HCT116 (cell line): ENCODE results near the gene SCYGR4. TPM values are rescaled to one million over a fixed set of nuclear protein-coding genes. Genes with fewer than 3 reads are reported as not detected.

ENCODE experiments used
- ATAC-seq: fragments of 200-7000 bp; cut with Tn5 transposase; 2 replicates; pipeline ENCODE4 v1.9.1; 2020; ENCODE audit warnings: mild to moderate bottlenecking, moderate library complexity
- BruUV-seq: library from RNA; stranded (reverse); fragments of 400-500 nt; replicated peaks from 2 replicates; lab custom pipeline; 2021; lab: Mats Ljungman, UMichigan
- CTCF ChIA-PET: fragments of 300-600 bp; sonication (Branson Sonifier 250); formaldehyde crosslinking; loops from one replicate; lab custom pipeline; 2021; ENCODE audit warnings: antibody characterized with exemption; lab: Charles Lee
- POLR2A ChIA-PET: fragments of 300-600, 350-600 bp; sonication (Branson Sonifier 250); formaldehyde crosslinking; loops from one replicate; lab custom pipeline; 2021; ENCODE audit warnings: antibody characterized with exemption; lab: Charles Lee
- RAD21 ChIA-PET, 2 experiments: fragments of 300-600 bp; sonication (Branson Sonifier 250); formaldehyde crosslinking; loops; one replicate each; lab custom pipeline; 2023; ENCODE audit warnings: low total read pairs in 2 of 2; ENCODE audit not compliant: uncharacterized antibody in 2 of 2, unreplicated experiment in 2 of 2, low non-redundant PET in 1 of 2; lab: Charles Lee
- DNase-seq: peaks from one replicate; pipeline ENCODE4 v3.0.0-alpha.2; 2010; ENCODE audit warnings: low read depth, low spot score
- H2AFZ ChIP-seq: fragments of 200-600 bp; shearing (Covaris generic), sonication (generic); 2 replicates; pipeline ENCODE4 v1.6.1; 2017; ENCODE audit warnings: low read depth, mixed run types, mixed read lengths, antibody characterized with exemption, low read length; ENCODE audit not compliant: poor library complexity, severe bottlenecking
- H3K27ac ChIP-seq: 2 replicates; pipeline ENCODE4 v1.5.1; 2012; ENCODE audit warnings: low read depth, low read length
- H3K27me3 ChIP-seq: fragments of 200-600 bp; sonication (generic); 2 replicates; pipeline ENCODE4 v1.6.1; 2016; ENCODE audit warnings: mixed run types, low read length, mixed read lengths; ENCODE audit not compliant: insufficient read depth
- H3K36me3 ChIP-seq, 2 experiments: fragments of 200-500 bp in 1 of 2; fragments of 200-600 bp in 1 of 2; sonication (Bioruptor generic) in 1 of 2; sonication (generic) in 1 of 2; 2 replicates each; pipeline versions ENCODE4 v1.5.1 to v1.6.1; 2014 to 2016; ENCODE audit warnings: low read length in 2 of 2, inconsistent platforms in 1 of 2, mixed read lengths in 1 of 2, mixed run types in 1 of 2; ENCODE audit not compliant: insufficient read depth in 2 of 2, control insufficient read depth in 1 of 2
- H3K4me1 ChIP-seq, 2 experiments: fragments of 200-600 bp in 1 of 2; sonication (generic) in 1 of 2; 2 replicates each; pipeline versions ENCODE4 v1.5.1 to v1.6.1; 2012 to 2017; ENCODE audit warnings: low read length in 2 of 2, inconsistent platforms in 1 of 2, mild to moderate bottlenecking in 1 of 2, mixed read lengths in 1 of 2, mixed run types in 1 of 2, moderate library complexity in 1 of 2; ENCODE audit not compliant: insufficient read depth in 2 of 2, control insufficient read depth in 1 of 2
- H3K4me2 ChIP-seq: fragments of 200-600 bp; sonication (generic); 2 replicates; pipeline ENCODE4 v1.6.1; 2017; ENCODE audit warnings: mixed run types, low read length, mixed read lengths
- H3K4me3 ChIP-seq, 2 experiments: fragments of 200-600 bp in 1 of 2; sonication (generic) in 1 of 2; replicated peaks in 1 of 2; 2 replicates each; pipeline ENCODE4 v1.5.1; 2011 to 2016; ENCODE audit warnings: low read length in 2 of 2, control low read depth in 1 of 2, low read depth in 1 of 2, mild to moderate bottlenecking in 1 of 2, mixed read lengths in 1 of 2, mixed run types in 1 of 2
- H3K79me2 ChIP-seq: fragments of 200-600 bp; sonication (generic); 2 replicates; pipeline ENCODE4 v1.6.1; 2017; ENCODE audit warnings: mild to moderate bottlenecking, mixed run types, low read length, moderate library complexity, mixed read lengths; ENCODE audit not compliant: insufficient read depth
- H3K9ac ChIP-seq: fragments of 200-600 bp; sonication (generic); 2 replicates; pipeline ENCODE4 v1.6.1; 2016; ENCODE audit warnings: low read length, mixed read lengths
- H3K9me2 ChIP-seq: fragments of 200-600 bp; sonication (generic), shearing (Covaris generic); 2 replicates; pipeline ENCODE4 v1.6.1; 2017; ENCODE audit warnings: mixed run types, mild to moderate bottlenecking, moderate library complexity; ENCODE audit not compliant: insufficient read depth
- H3K9me3 ChIP-seq, 2 experiments: fragments of 200-500 bp in 1 of 2; fragments of 200-600 bp in 1 of 2; sonication (Bioruptor generic) in 1 of 2; sonication (generic) in 1 of 2; 2 replicates each; pipeline ENCODE4 v1.6.1; 2014 to 2017; ENCODE audit warnings: low read length in 2 of 2, mixed read lengths in 2 of 2, inconsistent platforms in 1 of 2, low read depth in 1 of 2, mild to moderate bottlenecking in 1 of 2, mixed run types in 1 of 2, moderate library complexity in 1 of 2; ENCODE audit not compliant: control insufficient read depth in 1 of 2, insufficient read depth in 1 of 2
- H4K20me1 ChIP-seq: fragments of 200-600 bp; sonication (generic), shearing (Covaris generic); 2 replicates; pipeline ENCODE4 v1.6.1; 2017; ENCODE audit warnings: mixed run types, mild to moderate bottlenecking, moderate library complexity; ENCODE audit not compliant: insufficient read depth
- CEBPB ChIP-seq: IDR thresholded peaks from 2 replicates; pipeline ENCODE4 v1.6.1; 2012; ENCODE audit warnings: low read depth
- ELF1 ChIP-seq: IDR thresholded peaks from 2 replicates; pipeline ENCODE4 v1.6.1; 2012; ENCODE audit warnings: low read depth, borderline replicate concordance
- EZH2 ChIP-seq: fragments of 200-600 bp; sonication (generic); IDR thresholded peaks from 2 replicates; pipeline ENCODE4 v1.6.1; 2017; ENCODE audit warnings: antibody characterized with exemption, mixed run types
- EZH2phosphoT487 ChIP-seq: fragments of 200-600 bp; IDR thresholded peaks from 2 replicates; pipeline ENCODE4 v1.6.1; 2018; ENCODE audit warnings: antibody characterized with exemption, borderline replicate concordance
- FOSL1 ChIP-seq: IDR thresholded peaks from 2 replicates; pipeline ENCODE4 v1.6.1; 2012; ENCODE audit warnings: low read depth
- JUND ChIP-seq: IDR thresholded peaks from 2 replicates; pipeline ENCODE4 v1.6.1; 2012
- POLR2A ChIP-seq: IDR thresholded peaks from 2 replicates; pipeline ENCODE4 v1.7.0; 2011; ENCODE audit warnings: borderline replicate concordance; ENCODE audit not compliant: insufficient read depth, insufficient read length; ENCODE audit errors: extremely low read depth
- POLR2AphosphoS5 ChIP-seq: IDR thresholded peaks from 2 replicates; pipeline ENCODE4 v1.6.1; 2011; ENCODE audit warnings: mild to moderate bottlenecking, low read depth, low read length, moderate library complexity
- RAD21 ChIP-seq: IDR thresholded peaks from 2 replicates; pipeline ENCODE4 v1.6.1; 2012; ENCODE audit warnings: low read depth, mild to moderate bottlenecking
- SIN3A ChIP-seq: IDR thresholded peaks from 2 replicates; pipeline ENCODE4 v1.6.1; 2012; ENCODE audit warnings: low read depth
- SP1 ChIP-seq: IDR thresholded peaks from 2 replicates; pipeline ENCODE4 v1.6.1; 2012; ENCODE audit warnings: low read depth
- SRF ChIP-seq: IDR thresholded peaks from 2 replicates; pipeline ENCODE4 v1.6.1; 2012; ENCODE audit warnings: low read depth
- TCF7L2 ChIP-seq: IDR thresholded peaks from 2 replicates; pipeline ENCODE4 v1.7.0; 2011; ENCODE audit warnings: borderline replicate concordance, inconsistent platforms; ENCODE audit not compliant: insufficient read depth, insufficient read length; ENCODE audit errors: extremely low read depth
- YY1 ChIP-seq: IDR thresholded peaks from 2 replicates; pipeline ENCODE4 v1.6.1; 2011; ENCODE audit warnings: low read length, low read depth, moderate library complexity, mild to moderate bottlenecking; ENCODE audit not compliant: insufficient replicate concordance; ENCODE audit errors: extremely low read depth
- ZFX ChIP-seq: fragments of 450-650 bp; IDR thresholded peaks from 2 replicates; pipeline ENCODE4 v1.6.1; 2017
- ZNF274 ChIP-seq: fragments of 200-500 bp; sonication (Bioruptor generic); IDR thresholded peaks from 2 replicates; pipeline ENCODE4 v1.6.1; 2014; ENCODE audit warnings: mild to moderate bottlenecking, low read depth, low read length, inconsistent platforms
- intact Hi-C: fragments of 100-400 bp; cut with micrococcal nuclease; formaldehyde crosslinking; loops from 2 replicates; pipeline ENCODE4 v1.10.0; 2022
- total RNA-seq: library from RNA; stranded (reverse); gene quantifications from one replicate; pipeline ENCODE4 v1.2.1, GENCODE V29; 2021; ENCODE audit not compliant: unreplicated experiment
- TF ChIP-seq, protein P1 (sequence below): IDR thresholded peaks from 2 replicates; pipeline ENCODE4 v1.6.1; 2012
- TF ChIP-seq, protein P2 (sequence below): IDR thresholded peaks from 2 replicates; pipeline ENCODE4 v1.6.1; 2011; ENCODE audit warnings: mild to moderate bottlenecking, low read length, moderate library complexity; ENCODE audit not compliant: insufficient replicate concordance; ENCODE audit errors: extremely low read depth
- TF ChIP-seq, protein P3 (sequence below), 3 experiments: fragments of 200-600 bp in 1 of 3; sonication (generic) in 1 of 3; IDR thresholded peaks in 2 of 3; conservative IDR thresholded peaks in 1 of 3; 2 replicates each; pipeline ENCODE4 v1.5.1; 2012 to 2017; ENCODE audit warnings: low read depth in 2 of 3, low read length in 2 of 3, antibody characterized with exemption in 1 of 3, borderline replicate concordance in 1 of 3, control low read depth in 1 of 3, mild to moderate bottlenecking in 1 of 3, mixed read lengths in 1 of 3, mixed run types in 1 of 3, moderate library complexity in 1 of 3; ENCODE audit not compliant: insufficient read depth in 1 of 3

Gene SCYGR4
- total RNA-seq, 1 experiment from 2014 or later = not detected

GRCh38 chr2:227613272-227613660, 4.0 kb upstream of the SCYGR4 start (continued):
- no peak for TF ChIP-seq RAD21
- TF ChIP-seq, protein P1, sequence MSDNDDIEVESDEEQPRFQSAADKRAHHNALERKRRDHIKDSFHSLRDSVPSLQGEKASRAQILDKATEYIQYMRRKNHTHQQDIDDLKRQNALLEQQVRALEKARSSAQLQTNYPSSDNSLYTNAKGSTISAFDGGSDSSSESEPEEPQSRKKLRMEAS = no peak

DNA sequence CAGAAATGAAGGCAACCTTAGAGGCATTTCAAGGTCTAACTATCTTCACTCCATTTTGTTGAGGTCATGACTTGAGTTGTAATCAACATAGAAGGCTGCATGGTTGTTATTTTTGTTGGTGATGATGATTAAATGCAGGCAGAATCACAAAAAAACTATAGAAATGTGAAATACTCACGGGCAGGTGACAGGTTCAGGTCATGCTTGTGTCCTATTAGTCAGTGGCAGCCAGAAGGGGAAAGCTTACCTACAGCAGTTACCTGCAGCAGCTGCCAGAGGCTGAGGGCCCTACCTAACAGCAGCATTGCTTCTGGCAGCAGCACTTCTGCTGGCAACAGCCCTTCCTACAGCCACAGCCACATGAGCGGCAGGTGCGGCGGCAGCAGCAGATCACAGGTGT, 3.1 kb upstream of the SCYGR4 start:
- ChIA-PET POLR2A (no interaction called here), RAD21 (no interaction called here), CTCF (no interaction called here)
- no peak overlapping the region for H2AFZ ChIP-seq
- H3K79me2 ChIP-seq = no peaks in the 10 kb centered on the region
- ATAC-seq (no peak), DNase-seq (no peak)
- no TSS peak for BruUV-seq
- no peaks in the 10 kb centered on the region for H4K20me1 ChIP-seq
- no peaks in the 10 kb centered on the region for H3K36me3 ChIP-seq
- H3K9me2 ChIP-seq = no peaks in the 10 kb centered on the region
- no peak overlapping the region for H3K27ac ChIP-seq
- no peak for TF ChIP-seq RAD21
- TF ChIP-seq, protein P2, sequence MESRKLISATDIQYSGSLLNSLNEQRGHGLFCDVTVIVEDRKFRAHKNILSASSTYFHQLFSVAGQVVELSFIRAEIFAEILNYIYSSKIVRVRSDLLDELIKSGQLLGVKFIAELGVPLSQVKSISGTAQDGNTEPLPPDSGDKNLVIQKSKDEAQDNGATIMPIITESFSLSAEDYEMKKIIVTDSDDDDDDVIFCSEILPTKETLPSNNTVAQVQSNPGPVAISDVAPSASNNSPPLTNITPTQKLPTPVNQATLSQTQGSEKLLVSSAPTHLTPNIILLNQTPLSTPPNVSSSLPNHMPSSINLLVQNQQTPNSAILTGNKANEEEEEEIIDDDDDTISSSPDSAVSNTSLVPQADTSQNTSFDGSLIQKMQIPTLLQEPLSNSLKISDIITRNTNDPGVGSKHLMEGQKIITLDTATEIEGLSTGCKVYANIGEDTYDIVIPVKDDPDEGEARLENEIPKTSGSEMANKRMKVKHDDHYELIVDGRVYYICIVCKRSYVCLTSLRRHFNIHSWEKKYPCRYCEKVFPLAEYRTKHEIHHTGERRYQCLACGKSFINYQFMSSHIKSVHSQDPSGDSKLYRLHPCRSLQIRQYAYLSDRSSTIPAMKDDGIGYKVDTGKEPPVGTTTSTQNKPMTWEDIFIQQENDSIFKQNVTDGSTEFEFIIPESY = no peak
- TF ChIP-seq, protein P1 = no peak
- TF ChIP-seq SP1 = no peak
- TF ChIP-seq POLR2AphosphoS5 = no peak
- no peak for TF ChIP-seq POLR2A
- TF ChIP-seq YY1 = no peak
- no peak for TF ChIP-seq SRF
- TF ChIP-seq ZNF274 = no peak
- TF ChIP-seq TCF7L2 = no peak
- no peak for TF ChIP-seq JUND
- TF ChIP-seq EZH2phosphoT487 = no peak
- TF ChIP-seq, protein P3, sequence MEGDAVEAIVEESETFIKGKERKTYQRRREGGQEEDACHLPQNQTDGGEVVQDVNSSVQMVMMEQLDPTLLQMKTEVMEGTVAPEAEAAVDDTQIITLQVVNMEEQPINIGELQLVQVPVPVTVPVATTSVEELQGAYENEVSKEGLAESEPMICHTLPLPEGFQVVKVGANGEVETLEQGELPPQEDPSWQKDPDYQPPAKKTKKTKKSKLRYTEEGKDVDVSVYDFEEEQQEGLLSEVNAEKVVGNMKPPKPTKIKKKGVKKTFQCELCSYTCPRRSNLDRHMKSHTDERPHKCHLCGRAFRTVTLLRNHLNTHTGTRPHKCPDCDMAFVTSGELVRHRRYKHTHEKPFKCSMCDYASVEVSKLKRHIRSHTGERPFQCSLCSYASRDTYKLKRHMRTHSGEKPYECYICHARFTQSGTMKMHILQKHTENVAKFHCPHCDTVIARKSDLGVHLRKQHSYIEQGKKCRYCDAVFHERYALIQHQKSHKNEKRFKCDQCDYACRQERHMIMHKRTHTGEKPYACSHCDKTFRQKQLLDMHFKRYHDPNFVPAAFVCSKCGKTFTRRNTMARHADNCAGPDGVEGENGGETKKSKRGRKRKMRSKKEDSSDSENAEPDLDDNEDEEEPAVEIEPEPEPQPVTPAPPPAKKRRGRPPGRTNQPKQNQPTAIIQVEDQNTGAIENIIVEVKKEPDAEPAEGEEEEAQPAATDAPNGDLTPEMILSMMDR (IDR thresholded peaks at IDR 0.05 in 2 of 3, conservative IDR thresholded peaks at IDR 0.05 in 1 of 3; ENCODE audit: borderline replicate concordance in 1 of 3, insufficient read depth in 1 of 3, low read depth in 2 of 3, low read length in 2 of 3) = no peak
- TF ChIP-seq FOSL1 = no peak
- TF ChIP-seq SIN3A = no peak
- no peak for TF ChIP-seq CEBPB
- TF ChIP-seq ZFX = no peak
- TF ChIP-seq ELF1 = no peak
- no peak for TF ChIP-seq EZH2
- H3K27me3 ChIP-seq = no peaks in the 10 kb centered on the region
- H3K4me2 ChIP-seq = no peak overlapping the region
- intact Hi-C loops = no loop called here
- no peaks in the 10 kb centered on the region for H3K9me3 ChIP-seq
- no peak overlapping the region for H3K4me3 ChIP-seq
- no peaks in the 10 kb centered on the region for H3K4me1 ChIP-seq
- H3K9ac ChIP-seq = no peak overlapping the region
